ENCODE data around the gene FAM3D. TPM values are rescaled to one million over a fixed set of nuclear protein-coding genes. Genes with fewer than 3 reads are reported as not detected.
"Not testable (repeated sequence)": the region's sequence is repeated elsewhere in the genome, so short reads cannot be mapped to it uniquely, and the experiment has no call there.

FAM3D gene
- not detected for polyA plus RNA-seq (2013, experiment 1 of 2)
- polyA plus RNA-seq (2013, experiment 2 of 2) = not detected

GRCh38 chr3:58666683-58667082 is at the start of gene FAM3D:
FAM3D (minus strand) TSS chr3:58666774; CDS start chr3:58655563, 11,211 bp downstream.
- WGBS = 90% methylated on average over 6 of the region's 6 CpGs
- no peaks in the 10 kb centered on the region for H3K4me1 ChIP-seq (ENCODE audit: insufficient read depth, low read length)
- no peaks in the 10 kb centered on the region for H3K27me3 ChIP-seq (ENCODE audit: insufficient read depth, low read length)
- no peaks in the 10 kb centered on the region for H3K9me3 ChIP-seq (ENCODE audit: insufficient read depth, low read depth, low read length)
- no peak within 1 kb of the TSS for H3K9ac ChIP-seq (ENCODE audit: low read depth, low read length)
- no peaks in the 10 kb centered on the region for H3K36me3 ChIP-seq (ENCODE audit: insufficient read depth, low read length)
- no peak within 1 kb of the TSS for H3K4me3 ChIP-seq (ENCODE audit: low read length)
- no peak within 1 kb of the TSS for H3K27ac ChIP-seq (ENCODE audit: low read depth, low read length)

GRCh38 chr3:58713715-58714401 is 47.3 kb upstream of the FAM3D start:
- Histone ChIP-seq H3K4me3 (ENCODE audit: low read length) (no peak overlapping the region), H3K4me1 (ENCODE audit: insufficient read depth, low read length) (no peaks in the 10 kb centered on the region), H3K9me3 (ENCODE audit: insufficient read depth, low read depth, low read length) (no peaks in the 10 kb centered on the region), H3K27ac (ENCODE audit: low read depth, low read length) (no peak overlapping the region), H3K36me3 (ENCODE audit: insufficient read depth, low read length) (no peaks in the 10 kb centered on the region), H3K27me3 (ENCODE audit: insufficient read depth, low read length) (no peaks in the 10 kb centered on the region), H3K9ac (ENCODE audit: low read depth, low read length) (no peak overlapping the region)
- 82% methylated on average over 3 of the region's 3 CpGs for WGBS

- Histone ChIP-seq H3K4me1 (ENCODE audit: insufficient read depth, low read length) (no peaks in the 10 kb centered on the region), H3K9me3 (ENCODE audit: insufficient read depth, low read depth, low read length) (no peaks in the 10 kb centered on the region), H3K36me3 (ENCODE audit: insufficient read depth, low read length) (no peaks in the 10 kb centered on the region), H3K27ac (ENCODE audit: low read depth, low read length) (no peak overlapping the region), H3K9ac (ENCODE audit: low read depth, low read length) (no peak overlapping the region), H3K27me3 (ENCODE audit: insufficient read depth, low read length) (no peaks in the 10 kb centered on the region), H3K4me3 (ENCODE audit: low read length) (no peak overlapping the region)
- 90% methylated on average over 8 of the region's 8 CpGs for WGBS
Observed at GRCh38 chr3:58711871-58712270, 45.3 kb upstream of the FAM3D start.

GRCh38 chr3:58708983-58709382 is 42.4 kb upstream of the FAM3D start:
- H3K9me3 ChIP-seq (ENCODE audit: insufficient read depth, low read depth, low read length); H3K27me3 ChIP-seq (ENCODE audit: insufficient read depth, low read length); H3K27ac ChIP-seq (ENCODE audit: low read depth, low read length); H3K4me3 ChIP-seq (ENCODE audit: low read length); H3K36me3 ChIP-seq (ENCODE audit: insufficient read depth, low read length); H3K9ac ChIP-seq (ENCODE audit: low read depth, low read length); H3K4me1 ChIP-seq (ENCODE audit: insufficient read depth, low read length): not testable (repeated sequence)
- WGBS = 90% methylated on average over 3 of the region's 3 CpGs

GRCh38 chr3:58708116-58708791 is 41.7 kb upstream of the FAM3D start:
- H3K36me3 ChIP-seq (ENCODE audit: insufficient read depth, low read length) = no peaks in the 10 kb centered on the region
- no peaks in the 10 kb centered on the region for H3K4me1 ChIP-seq (ENCODE audit: insufficient read depth, low read length)
- no peak overlapping the region for H3K4me3 ChIP-seq (ENCODE audit: low read length)
- H3K9me3 ChIP-seq (ENCODE audit: insufficient read depth, low read depth, low read length) = no peaks in the 10 kb centered on the region
- H3K27me3 ChIP-seq (ENCODE audit: insufficient read depth, low read length) = no peaks in the 10 kb centered on the region
- H3K27ac ChIP-seq (ENCODE audit: low read depth, low read length) = no peak overlapping the region
- WGBS = 87% methylated on average over 3 of the region's 3 CpGs
- no peak overlapping the region for H3K9ac ChIP-seq (ENCODE audit: low read depth, low read length)

- Histone ChIP-seq H3K4me3 (ENCODE audit: low read length) (no peak overlapping the region), H3K4me1 (ENCODE audit: insufficient read depth, low read length) (no peaks in the 10 kb centered on the region), H3K27me3 (ENCODE audit: insufficient read depth, low read length) (no peaks in the 10 kb centered on the region), H3K9ac (ENCODE audit: low read depth, low read length) (no peak overlapping the region), H3K9me3 (ENCODE audit: insufficient read depth, low read depth, low read length) (no peaks in the 10 kb centered on the region), H3K36me3 (ENCODE audit: insufficient read depth, low read length) (no peaks in the 10 kb centered on the region), H3K27ac (ENCODE audit: low read depth, low read length) (no peak overlapping the region)
- 96% methylated on average over 3 of the region's 3 CpGs for WGBS
Observed at GRCh38 chr3:58707390-58707930, 40.9 kb upstream of the FAM3D start.

GRCh38 chr3:58706395-58707167 is 40.0 kb upstream of the FAM3D start:
- Histone ChIP-seq H3K36me3 (ENCODE audit: insufficient read depth, low read length) (no peaks in the 10 kb centered on the region), H3K27ac (ENCODE audit: low read depth, low read length) (no peak overlapping the region), H3K9me3 (ENCODE audit: insufficient read depth, low read depth, low read length) (no peaks in the 10 kb centered on the region), H3K27me3 (ENCODE audit: insufficient read depth, low read length) (no peaks in the 10 kb centered on the region), H3K4me1 (ENCODE audit: insufficient read depth, low read length) (no peaks in the 10 kb centered on the region), H3K4me3 (ENCODE audit: low read length) (no peak overlapping the region), H3K9ac (ENCODE audit: low read depth, low read length) (no peak overlapping the region)
- 97% methylated on average over 2 of the region's 2 CpGs for WGBS

GRCh38 chr3:58704745-58705144 is 38.2 kb upstream of the FAM3D start:
- Histone ChIP-seq H3K27ac (ENCODE audit: low read depth, low read length) (no peak overlapping the region), H3K4me1 (ENCODE audit: insufficient read depth, low read length) (no peaks in the 10 kb centered on the region), H3K9ac (ENCODE audit: low read depth, low read length) (no peak overlapping the region), H3K27me3 (ENCODE audit: insufficient read depth, low read length) (no peaks in the 10 kb centered on the region), H3K9me3 (ENCODE audit: insufficient read depth, low read depth, low read length) (no peaks in the 10 kb centered on the region), H3K4me3 (ENCODE audit: low read length) (no peak overlapping the region), H3K36me3 (ENCODE audit: insufficient read depth, low read length) (no peaks in the 10 kb centered on the region)
- 100% methylated on average over 2 of the region's 2 CpGs for WGBS

- H3K36me3 ChIP-seq (ENCODE audit: insufficient read depth, low read length); H3K4me3 ChIP-seq (ENCODE audit: low read length); H3K27ac ChIP-seq (ENCODE audit: low read depth, low read length); H3K27me3 ChIP-seq (ENCODE audit: insufficient read depth, low read length); H3K4me1 ChIP-seq (ENCODE audit: insufficient read depth, low read length); H3K9ac ChIP-seq (ENCODE audit: low read depth, low read length); H3K9me3 ChIP-seq (ENCODE audit: insufficient read depth, low read depth, low read length): not testable (repeated sequence)
- WGBS = no CpG with 5 or more reads among the region's 2 CpGs
Observed at GRCh38 chr3:58704304-58704703, 37.7 kb upstream of the FAM3D start.

- H3K36me3 ChIP-seq (ENCODE audit: insufficient read depth, low read length) = no peaks in the 10 kb centered on the region
- no peaks in the 10 kb centered on the region for H3K4me1 ChIP-seq (ENCODE audit: insufficient read depth, low read length)
- no peak overlapping the region for H3K4me3 ChIP-seq (ENCODE audit: low read length)
- H3K9me3 ChIP-seq (ENCODE audit: insufficient read depth, low read depth, low read length) = peaks cover 17% of the 10 kb centered on the region
- H3K27ac ChIP-seq (ENCODE audit: low read depth, low read length) = no peak overlapping the region
- no peak overlapping the region for H3K9ac ChIP-seq (ENCODE audit: low read depth, low read length)
- H3K27me3 ChIP-seq (ENCODE audit: insufficient read depth, low read length) = no peaks in the 10 kb centered on the region
Observed at GRCh38 chr3:58698246-58698645, 31.7 kb upstream of the FAM3D start.

GRCh38 chr3:58697561-58697960 is 31.0 kb upstream of the FAM3D start:
- H3K36me3 ChIP-seq (ENCODE audit: insufficient read depth, low read length) = no peaks in the 10 kb centered on the region
- no peak overlapping the region for H3K4me3 ChIP-seq (ENCODE audit: low read length)
- H3K27me3 ChIP-seq (ENCODE audit: insufficient read depth, low read length) = no peaks in the 10 kb centered on the region
- H3K27ac ChIP-seq (ENCODE audit: low read depth, low read length) = no peak overlapping the region
- H3K9ac ChIP-seq (ENCODE audit: low read depth, low read length) = no peak overlapping the region
- peaks cover 23% of the 10 kb centered on the region for H3K9me3 ChIP-seq (ENCODE audit: insufficient read depth, low read depth, low read length)
- H3K4me1 ChIP-seq (ENCODE audit: insufficient read depth, low read length) = no peaks in the 10 kb centered on the region
